ENCODE data around the gene NPL. TPM values are rescaled to one million over a fixed set of nuclear protein-coding genes. Genes with fewer than 3 reads are reported as not detected.

NPL gene
- total and polyA plus RNA-seq, 9 of the 15 experiments (the other 6 are each of a cell fraction or from before 2014, with no cell fraction given): 9.9 to 22.3 (median 14.2) TPM

DNA sequence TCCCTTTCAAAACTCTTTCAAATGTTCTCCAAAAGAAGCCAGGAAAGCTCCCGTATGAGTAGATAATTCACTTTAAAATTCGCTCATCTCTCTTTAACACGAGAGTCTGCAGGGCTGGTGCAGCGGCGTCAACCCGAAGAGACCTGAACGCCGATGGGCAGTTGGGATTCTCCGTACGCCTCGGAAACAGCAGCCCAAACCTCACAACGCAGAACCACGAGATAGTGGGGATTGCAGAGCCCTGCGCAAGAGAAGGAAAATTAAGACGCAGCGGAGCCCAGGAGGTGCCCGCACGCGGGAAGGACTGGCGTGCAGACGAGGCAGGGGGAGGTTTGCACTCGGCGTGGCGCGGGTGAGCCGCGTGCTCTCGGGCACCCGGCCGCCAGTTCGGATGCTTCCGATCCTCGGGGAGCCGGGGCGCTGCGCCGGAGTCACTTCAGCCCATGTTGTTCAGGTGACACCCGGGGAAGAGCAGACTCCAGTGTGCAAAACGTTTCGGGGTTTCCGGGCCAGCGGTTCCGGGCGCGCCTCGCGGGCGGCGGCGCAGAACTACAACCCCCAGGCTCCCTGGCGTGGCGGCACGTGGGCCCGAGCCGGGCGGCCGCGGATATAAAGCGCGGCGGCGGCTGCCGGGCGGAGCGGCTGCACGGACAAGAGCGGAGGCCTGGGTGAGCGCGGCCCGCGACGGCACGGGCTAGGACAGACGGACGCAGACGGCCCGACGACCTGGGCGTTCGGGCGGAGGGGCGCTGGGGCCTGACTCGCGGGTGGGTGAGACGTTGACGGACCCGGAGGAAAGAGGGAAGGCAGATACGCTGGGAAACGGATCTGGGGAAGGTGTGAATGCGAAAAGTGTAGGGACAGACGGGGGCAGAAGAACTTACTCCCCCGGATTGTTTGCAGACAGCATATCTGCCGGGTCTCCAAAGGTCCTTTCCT is at the start of gene NPL (continued):
- TF ChIP-seq, protein P1, sequence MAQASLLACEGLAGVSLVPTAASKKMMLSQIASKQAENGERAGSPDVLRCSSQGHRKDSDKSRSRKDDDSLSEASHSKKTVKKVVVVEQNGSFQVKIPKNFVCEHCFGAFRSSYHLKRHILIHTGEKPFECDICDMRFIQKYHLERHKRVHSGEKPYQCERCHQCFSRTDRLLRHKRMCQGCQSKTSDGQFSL (CRISPR knock-in tag; IDR thresholded peaks at IDR 0.05): no peak
- TF ChIP-seq, protein P1 (tag; IDR thresholded peaks at IDR 0.05): 0 out of 4 replicates have a peak, but pooled peaks of 1 of the 2 experiments have one; percentile 31
- no peak for TF ChIP-seq ZNF584 (CRISPR knock-in tag; IDR thresholded peaks at IDR 0.05; ENCODE audit: low read depth)
- TF ChIP-seq ZNF140 (CRISPR knock-in tag; IDR thresholded peaks at IDR 0.05): no peak
- peak; percentile 25; the same call in 1 of the 2 replicates for TF ChIP-seq JUND (IDR thresholded peaks at IDR 0.05; ENCODE audit: borderline replicate concordance, low read depth, low read length)
- no peak; the same call in 2 of the 3 replicates for TF ChIP-seq JUND (tag; IDR thresholded peaks at IDR 0.05; ENCODE audit: borderline replicate concordance, low read depth, low read length)
- TF ChIP-seq ZBTB12 (CRISPR knock-in tag; IDR thresholded peaks at IDR 0.05): peak; percentile 54
- TF ChIP-seq, protein P2, sequence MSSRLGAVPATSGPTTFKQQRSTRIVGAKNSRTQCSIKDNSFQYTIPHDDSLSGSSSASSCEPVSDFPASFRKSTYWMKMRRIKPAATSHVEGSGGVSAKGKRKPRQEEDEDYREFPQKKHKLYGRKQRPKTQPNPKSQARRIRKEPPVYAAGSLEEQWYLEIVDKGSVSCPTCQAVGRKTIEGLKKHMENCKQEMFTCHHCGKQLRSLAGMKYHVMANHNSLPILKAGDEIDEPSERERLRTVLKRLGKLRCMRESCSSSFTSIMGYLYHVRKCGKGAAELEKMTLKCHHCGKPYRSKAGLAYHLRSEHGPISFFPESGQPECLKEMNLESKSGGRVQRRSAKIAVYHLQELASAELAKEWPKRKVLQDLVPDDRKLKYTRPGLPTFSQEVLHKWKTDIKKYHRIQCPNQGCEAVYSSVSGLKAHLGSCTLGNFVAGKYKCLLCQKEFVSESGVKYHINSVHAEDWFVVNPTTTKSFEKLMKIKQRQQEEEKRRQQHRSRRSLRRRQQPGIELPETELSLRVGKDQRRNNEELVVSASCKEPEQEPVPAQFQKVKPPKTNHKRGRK (tag; IDR thresholded peaks at IDR 0.05): no peak
- TF ChIP-seq RBM22 (IDR thresholded peaks at IDR 0.05; ENCODE audit: low read depth, low read length, poor library complexity, severe bottlenecking): peak; percentile 69
- peak; percentile 81 to 94 for TF ChIP-seq MNT (conservative IDR thresholded peaks at IDR 0.05)
- TF ChIP-seq NR4A1 (CRISPR knock-in tag; IDR thresholded peaks at IDR 0.05): peak; percentile 48; the same call in 1 of the 2 replicates
- TF ChIP-seq NR4A1 (tag; IDR thresholded peaks at IDR 0.05): 0 out of 2 replicates have a peak, but pooled peaks have one; percentile 62
- no peak for TF ChIP-seq GATAD2A (IDR thresholded peaks at IDR 0.05)
- TF ChIP-seq PURB (CRISPR knock-in tag; IDR thresholded peaks at IDR 0.05; ENCODE audit: low read depth): no peak
- no peak for TF ChIP-seq ZFPM2 (CRISPR knock-in tag; IDR thresholded peaks at IDR 0.05)
- no peak for TF ChIP-seq ZNF79 (CRISPR knock-in tag; IDR thresholded peaks at IDR 0.05; ENCODE audit: low read depth)
- no peak for TF ChIP-seq NR2C2 (CRISPR knock-in tag; IDR thresholded peaks at IDR 0.05)
- TF ChIP-seq NR2C2 (tag; IDR thresholded peaks at IDR 0.05): peak; percentile 78
- TF ChIP-seq MTA3 (IDR thresholded peaks at IDR 0.05; ENCODE audit: borderline replicate concordance): peak; percentile 99
- TF ChIP-seq TGIF2 (CRISPR knock-in tag; IDR thresholded peaks at IDR 0.05): no peak
- no peak; the same call in 1 of the 2 replicates for TF ChIP-seq KDM2B (CRISPR knock-in tag; IDR thresholded peaks at IDR 0.05)
- TF ChIP-seq ZBTB7A (IDR thresholded peaks at IDR 0.05; ENCODE audit: borderline replicate concordance, control insufficient read depth, low read depth, low read length): no peak

All from K562 (cell line).